IMR-90 (cell line): ENCODE measurements around the gene NADK. TPM values are rescaled to one million over a fixed set of nuclear protein-coding genes. Genes with fewer than 3 reads are reported as not detected.

Experiments used
- ATAC-seq: fragments of 200-7000 bp; cut with Tn5 transposase; 2 replicates; pipeline ENCODE4 v1.9.1; 2020; ENCODE audit warnings: low read depth, mild to moderate bottlenecking, moderate library complexity
- BruUV-seq: library from RNA; stranded (reverse); fragments of 400-500 nt; replicated peaks from 2 replicates; lab custom pipeline; 2021; lab: Mats Ljungman, UMichigan
- CTCF ChIA-PET: fragments of 300-600 bp; formaldehyde crosslinking; extraction: SDS; loops from one replicate; lab custom pipeline; 2021; ENCODE audit warnings: antibody characterized with exemption; lab: Yijun Ruan, JAX
- POLR2A ChIA-PET: fragments of 300-600 bp; sonication (Branson Sonifier 250); formaldehyde crosslinking; loops from one replicate; lab custom pipeline; 2022; ENCODE audit warnings: antibody characterized with exemption; ENCODE audit not compliant: unreplicated experiment; lab: Charles Lee
- DNase-seq: peaks from one replicate; pipeline ENCODE4 v3.0.0; 2013
- H2AFZ ChIP-seq: replicated peaks from 2 replicates; pipeline ENCODE3; 2013; ENCODE audit warnings: low read length, mild to moderate bottlenecking; ENCODE audit not compliant: poor library complexity
- H2AK5ac ChIP-seq: 2 replicates; pipeline ENCODE4 v1.6.1; 2013; ENCODE audit warnings: low read depth, low read length, inconsistent platforms
- H2AK9ac ChIP-seq: replicated peaks from 2 replicates; pipeline ENCODE3; 2013; ENCODE audit warnings: mild to moderate bottlenecking, low read depth, low read length, moderate library complexity; ENCODE audit not compliant: poor library complexity
- H2BK120ac ChIP-seq: 2 replicates; pipeline ENCODE4 v1.6.1; 2013; ENCODE audit warnings: low read depth, low read length, inconsistent platforms
- H2BK15ac ChIP-seq: 3 replicates; pipeline ENCODE4 v1.6.1; 2013; ENCODE audit warnings: low read depth, low read length, inconsistent platforms
- H2BK20ac ChIP-seq: 2 replicates; pipeline ENCODE4 v1.6.1; 2013; ENCODE audit warnings: low read depth, mild to moderate bottlenecking, inconsistent platforms, low read length, moderate library complexity
- H2BK5ac ChIP-seq: 2 replicates; pipeline ENCODE4 v1.6.1; 2013; ENCODE audit warnings: mild to moderate bottlenecking, low read depth, low read length, inconsistent platforms; ENCODE audit not compliant: poor library complexity, severe bottlenecking
- H3K14ac ChIP-seq: replicated peaks from 2 replicates; pipeline ENCODE4 v1.6.1; 2013; ENCODE audit warnings: low read depth, low read length, inconsistent platforms
- H3K18ac ChIP-seq: 2 replicates; pipeline ENCODE4 v1.6.1; 2013; ENCODE audit warnings: low read depth, low read length, control low read depth
- H3K23ac ChIP-seq: 2 replicates; pipeline ENCODE4 v1.6.1; 2013; ENCODE audit warnings: low read depth, low read length, inconsistent platforms
- H3K27ac ChIP-seq: 2 replicates; pipeline ENCODE4 v1.5.1; 2013; ENCODE audit warnings: mild to moderate bottlenecking, control low read depth, low read length; ENCODE audit not compliant: insufficient read depth
- H3K27me3 ChIP-seq: 2 replicates; pipeline ENCODE4 v1.6.1; 2013; ENCODE audit warnings: low read length; ENCODE audit not compliant: control insufficient read depth, insufficient read depth
- H3K36me3 ChIP-seq: 2 replicates; pipeline ENCODE4 v1.6.1; 2013; ENCODE audit warnings: low read length, mixed read lengths; ENCODE audit not compliant: control insufficient read depth, insufficient read depth
- H3K4ac ChIP-seq: 2 replicates; pipeline ENCODE4 v1.6.1; 2013; ENCODE audit warnings: low read depth, low read length, inconsistent platforms
- H3K4me1 ChIP-seq: 2 replicates; pipeline ENCODE4 v1.6.1; 2013; ENCODE audit warnings: low read length, mixed read lengths; ENCODE audit not compliant: control insufficient read depth, insufficient read depth
- H3K4me2 ChIP-seq: 2 replicates; pipeline ENCODE4 v1.6.1; 2013; ENCODE audit warnings: low read depth, mild to moderate bottlenecking, control low read depth, low read length, moderate library complexity
- H3K4me3 ChIP-seq: 2 replicates; pipeline ENCODE4 v1.5.1; 2013; ENCODE audit warnings: low read depth, mild to moderate bottlenecking, control low read depth, low read length, moderate library complexity; ENCODE audit not compliant: insufficient read depth
- H3K56ac ChIP-seq: 2 replicates; pipeline ENCODE4 v1.6.1; 2013; ENCODE audit warnings: low read length, inconsistent platforms; ENCODE audit not compliant: insufficient read depth; ENCODE audit errors: extremely low read depth
- H3K79me1 ChIP-seq, 2 experiments: 2 replicates each; pipeline ENCODE4 v1.6.1; 2013; ENCODE audit warnings: low read length in 2 of 2, inconsistent platforms in 1 of 2, low read depth in 1 of 2
- H3K9ac ChIP-seq: 2 replicates; pipeline ENCODE4 v1.6.1; 2013; ENCODE audit warnings: low read depth, low read length, control low read depth
- H3K9me1 ChIP-seq: 2 replicates; pipeline ENCODE4 v1.6.1; 2013; ENCODE audit warnings: low read length, inconsistent platforms; ENCODE audit not compliant: insufficient read depth
- H3K9me3 ChIP-seq: 2 replicates; pipeline ENCODE4 v1.6.1; 2013; ENCODE audit warnings: low read length; ENCODE audit not compliant: control insufficient read depth, insufficient read depth
- H4K20me1 ChIP-seq: 2 replicates; pipeline ENCODE4 v1.6.1; 2013; ENCODE audit warnings: low read length, inconsistent platforms; ENCODE audit not compliant: insufficient read depth
- H4K5ac ChIP-seq: 2 replicates; pipeline ENCODE4 v1.6.1; 2013; ENCODE audit warnings: mild to moderate bottlenecking, low read depth, low read length, control low read depth
- H4K8ac ChIP-seq, 2 experiments: 2 replicates each; pipeline ENCODE4 v1.6.1; 2013; ENCODE audit warnings: low read depth in 2 of 2, low read length in 2 of 2, control low read depth in 1 of 2, inconsistent platforms in 1 of 2
- H4K91ac ChIP-seq: 2 replicates; pipeline ENCODE4 v1.6.1; 2013; ENCODE audit warnings: low read depth, low read length, inconsistent platforms; ENCODE audit not compliant: insufficient read depth
- BHLHE40 ChIP-seq: fragments of 150-350 bp; IDR thresholded peaks from 2 replicates; pipeline ENCODE4 v1.6.1; 2016; ENCODE audit warnings: mild to moderate bottlenecking, low read depth, low read length
- CEBPB ChIP-seq: IDR thresholded peaks from 2 replicates; pipeline ENCODE4 v1.6.1; 2012; ENCODE audit warnings: low read depth, low read length, improper control_type of control experiment
- CHD1 ChIP-seq: IDR thresholded peaks from 2 replicates; pipeline ENCODE4 v1.6.1; 2012; ENCODE audit warnings: low read depth, low read length, improper control_type of control experiment
- CTCF ChIP-seq: conservative IDR thresholded peaks from 2 replicates; pipeline ENCODE4 v1.5.1; 2012; ENCODE audit warnings: mild to moderate bottlenecking, low read depth, low read length, improper control_type of control experiment
- ELK1 ChIP-seq: fragments of 150-350 bp; IDR thresholded peaks from 2 replicates; pipeline ENCODE4 v1.6.1; 2016; ENCODE audit warnings: low read depth, mild to moderate bottlenecking, low read length, moderate library complexity, borderline replicate concordance
- FOS ChIP-seq: fragments of 150-350 bp; IDR thresholded peaks from 2 replicates; pipeline ENCODE4 v1.6.1; 2016; ENCODE audit warnings: low read depth, low read length
- MAFK ChIP-seq: IDR thresholded peaks from 2 replicates; pipeline ENCODE4 v1.6.1; 2012; ENCODE audit warnings: low read depth, low read length, improper control_type of control experiment
- MXI1 ChIP-seq: IDR thresholded peaks from 2 replicates; pipeline ENCODE4 v1.6.1; 2012; ENCODE audit warnings: low read depth, mild to moderate bottlenecking, low read length, moderate library complexity, borderline replicate concordance
- NFE2L2 ChIP-seq: fragments of 150-350 bp; IDR thresholded peaks from 2 replicates; pipeline ENCODE4 v1.6.1; 2016; ENCODE audit warnings: low read depth, mild to moderate bottlenecking, low read length
- POLR2A ChIP-seq: IDR thresholded peaks from 2 replicates; pipeline ENCODE4 v1.6.1; 2012; ENCODE audit warnings: mild to moderate bottlenecking, low read depth, low read length
- RAD21 ChIP-seq: IDR thresholded peaks from 2 replicates; pipeline ENCODE4 v1.6.1; 2012; ENCODE audit warnings: low read length, improper control_type of control experiment
- RCOR1 ChIP-seq: IDR thresholded peaks from 2 replicates; pipeline ENCODE4 v1.6.1; 2012; ENCODE audit warnings: mild to moderate bottlenecking, low read length, improper control_type of control experiment; ENCODE audit not compliant: insufficient replicate concordance
- RFX5 ChIP-seq: IDR thresholded peaks from 2 replicates; pipeline ENCODE4 v1.8.0; 2012; ENCODE audit warnings: low read depth, mild to moderate bottlenecking, low read length, moderate library complexity
- SMC3 ChIP-seq: fragments of 150-350 bp; IDR thresholded peaks from 2 replicates; pipeline ENCODE4 v1.6.1; 2016; ENCODE audit warnings: low read depth, mild to moderate bottlenecking, antibody characterized with exemption, low read length, moderate library complexity
- USF2 ChIP-seq: fragments of 150-350 bp; IDR thresholded peaks from 2 replicates; pipeline ENCODE4 v1.6.1; 2017; ENCODE audit warnings: mild to moderate bottlenecking, antibody characterized with exemption, low read length, low read depth
- WGBS, 2 experiments: methylation state at CpG; one replicate each; pipeline versions ENCODE4 v1.1.5 to v1.1.7; 2013; ENCODE audit warnings: missing lambda C conversion rate in 2 of 2; ENCODE audit not compliant: insufficient read length in 1 of 2; ENCODE audit errors: extremely low coverage in 2 of 2; 5-methylcytosine and 5-hydroxymethylcytosine counted together
- dilution Hi-C: fragments of 300-500 bp; cut with HindIII; formaldehyde crosslinking; loops from one replicate; pipeline ENCODE4 v1.14.3; 2018; ENCODE audit warnings: low sequenced_read_pairs; ENCODE audit not compliant: unreplicated experiment
- in situ Hi-C: fragments of 300-500 bp; cut with MboI; formaldehyde crosslinking; loops from 3 replicates; pipeline ENCODE4 v1.14.3; 2019; ENCODE audit warnings: low sequenced_read_pairs, inconsistent platforms, mixed read lengths
- intact Hi-C: fragments of 100-400 bp; cut with micrococcal nuclease; formaldehyde crosslinking; loops from 2 replicates; pipeline ENCODE4 v1.10.0; 2022
- polyA plus RNA-seq, 3 experiments: library from polyadenylated mRNA; depleted of rRNA; stranded (reverse); fragments of >200 nt; gene quantifications; 2 replicates each; pipeline ENCODE4 v1.2.3, GENCODE V29; 2012; ENCODE audit warnings: low replicate concordance in 1 of 3
- total RNA-seq: library from RNA; depleted of rRNA; stranded (reverse); fragments of >200 nt; gene quantifications from 2 replicates; pipeline ENCODE4 v1.2.3, GENCODE V29; 2012

NADK gene
- total and polyA plus RNA-seq, 2 of the 4 experiments (the other 2 are of a cell fraction): 12.5 to 56.1 TPM

DNA sequence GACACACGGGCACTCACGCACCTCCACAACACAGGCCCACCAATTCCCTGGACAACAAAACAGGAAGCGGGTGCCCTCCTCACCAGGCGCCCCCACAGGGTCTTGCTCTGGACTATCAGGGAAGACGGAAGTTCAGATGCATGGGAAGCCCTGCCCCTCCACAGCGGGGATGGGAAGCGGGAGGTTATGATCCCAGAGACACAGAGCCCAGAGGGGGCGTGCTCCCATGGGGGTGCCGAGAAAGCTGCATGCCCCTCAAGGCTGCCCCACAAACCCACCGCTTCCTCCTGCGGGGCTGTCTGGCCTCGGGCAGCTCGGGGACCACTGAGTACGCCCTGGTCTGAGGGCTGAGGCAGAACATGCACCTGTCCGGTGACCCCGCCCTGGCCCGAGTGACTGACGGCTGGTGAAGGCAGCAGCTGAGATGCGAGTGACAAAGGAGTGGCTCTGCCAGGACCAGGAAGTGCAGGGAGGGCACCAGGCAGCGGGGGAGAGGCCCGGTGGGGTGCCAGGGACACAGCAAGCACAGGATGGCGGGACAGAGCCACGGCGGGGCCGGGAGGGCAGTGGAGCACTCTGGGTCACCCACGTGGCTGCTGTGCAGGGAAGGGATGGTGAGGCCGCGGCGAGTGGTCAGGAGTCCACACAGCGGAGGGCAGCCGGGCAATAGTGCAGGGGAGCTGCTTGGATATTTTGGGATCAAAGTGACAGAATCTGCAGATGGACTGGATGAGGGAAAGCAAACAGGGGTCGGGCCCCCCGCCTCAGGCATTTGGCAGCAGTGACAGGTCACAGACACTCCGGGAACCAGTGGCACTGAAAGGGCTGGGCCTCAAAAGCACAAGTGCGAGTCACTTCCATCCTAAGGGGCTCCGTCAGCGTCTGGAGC, 18.6 kb downstream of the NADK start:
- H4K5ac ChIP-seq: no peak overlapping the region
- no peak overlapping the region for H3K9ac ChIP-seq
- H3K9me3 ChIP-seq: no peaks in the 10 kb centered on the region
- BruUV-seq: no TSS peak
- DNase-seq: no peak
- intact Hi-C loops (no loop called here), in situ Hi-C loops (no loop called here), dilution Hi-C loops (no loop called here)
- H2AFZ ChIP-seq: no peak overlapping the region
- H4K91ac ChIP-seq: no peak overlapping the region
- no peak overlapping the region for H2BK15ac ChIP-seq
- no peak overlapping the region for H3K23ac ChIP-seq
- no peak overlapping the region for H4K8ac ChIP-seq
- H3K56ac ChIP-seq: no peak overlapping the region
- no peak overlapping the region for H2BK20ac ChIP-seq
- no peak overlapping the region for H2AK9ac ChIP-seq
- peaks cover 16% of the 10 kb centered on the region for H4K20me1 ChIP-seq
- H3K14ac ChIP-seq: no peak overlapping the region
- H2BK120ac ChIP-seq: no peak overlapping the region
- peaks cover 12 to 40% of the 10 kb centered on the region in 2 experiments for H3K79me1 ChIP-seq
- CTCF ChIA-PET: no interaction called here
- H3K18ac ChIP-seq: no peak overlapping the region
- H2AK5ac ChIP-seq: no peak overlapping the region
- 94% methylated on average over 18 of the region's 37 CpGs; no CpG with 5 or more reads in 1 of the 2 experiments for WGBS, 2 experiments
- no peak for ATAC-seq
- no peaks in the 10 kb centered on the region for H3K27me3 ChIP-seq
- POLR2A ChIA-PET: no interaction called here
- no peak overlapping the region for H3K4me3 ChIP-seq
- no peak overlapping the region for H3K4ac ChIP-seq
- no peaks in the 10 kb centered on the region for H3K4me1 ChIP-seq
- TF ChIP-seq CTCF (no peak), RCOR1 (no peak), ELK1 (no peak), CHD1 (no peak), CEBPB (no peak), MAFK (no peak), BHLHE40 (no peak), SMC3 (no peak), FOS (no peak), MXI1 (no peak), RFX5 (no peak), USF2 (no peak), RAD21 (no peak), POLR2A (no peak), NFE2L2 (no peak)
- H3K27ac ChIP-seq: no peak overlapping the region
- H2BK5ac ChIP-seq: no peak overlapping the region
- no peak overlapping the region for H3K4me2 ChIP-seq
- no peaks in the 10 kb centered on the region; the same call in 1 of the 2 replicates for H3K9me1 ChIP-seq
- peaks cover 62% of the 10 kb centered on the region for H3K36me3 ChIP-seq
